ENCODE data around the gene ANGEL1. TPM values are rescaled to one million over a fixed set of nuclear protein-coding genes. Genes with fewer than 3 reads are reported as not detected.

The ANGEL1 gene
- total RNA-seq, 2 donors from 2014 or later, result 14.6 to 15.4 TPM

DNA sequence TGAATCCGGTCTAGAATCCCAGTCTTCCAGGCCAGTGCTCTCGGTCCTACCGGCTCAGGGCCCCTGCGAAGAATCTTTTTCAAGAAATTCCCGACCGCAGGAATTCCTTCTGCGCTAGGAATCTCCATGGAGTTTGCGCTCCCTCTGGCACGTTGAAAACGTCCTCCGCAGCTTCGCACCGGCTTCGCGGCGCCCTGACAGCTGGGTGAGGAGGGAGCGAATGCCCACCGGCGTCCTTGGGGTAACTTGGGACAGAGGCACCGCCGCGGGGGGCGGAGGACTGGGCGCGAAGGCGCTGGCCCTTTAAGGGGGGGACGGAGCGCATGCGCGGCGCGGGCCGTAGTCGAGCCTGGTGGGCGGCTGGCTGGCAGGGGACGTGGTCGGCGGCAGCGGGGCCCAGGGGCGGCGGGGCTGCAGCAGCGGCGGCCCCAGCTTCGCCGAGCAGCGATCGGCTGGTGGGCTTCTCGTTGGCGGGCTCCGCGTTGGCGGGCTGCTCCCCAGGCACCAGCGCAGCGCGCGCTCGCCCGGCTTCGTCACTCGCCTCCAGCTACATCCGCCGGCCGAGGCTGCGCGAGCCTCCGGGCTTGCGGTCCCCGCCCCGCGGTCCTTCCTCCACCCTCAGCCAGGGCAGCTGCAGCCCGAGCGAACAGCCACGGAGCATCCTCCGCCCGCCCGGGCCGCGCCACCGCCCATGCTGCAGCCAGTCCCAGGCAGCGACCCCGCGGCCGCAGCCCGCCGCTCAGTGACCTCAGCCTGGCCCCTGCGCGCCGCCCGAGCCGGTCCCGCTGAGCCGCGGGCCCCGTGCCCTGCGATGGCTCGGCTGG, 51.3 kb downstream of the ANGEL1 start, which contains the start of gene VASH1:
Gene VASH1 (plus strand): TSS at position 333 of the 824 bp plus-strand sequence. CDS start 1,354 bp downstream, outside the sequence.
- peak within 1 kb of the TSS; percentile 20 to 68 for H3K27ac Mint-ChIP-seq
- ATAC-seq, result peak; percentile 92
- peak; percentile 68 to 71 for DNase-seq (ENCODE audit: low spot score in 2 of 2)
- H3K9me3 Mint-ChIP-seq, result no peaks in the 10 kb centered on the region
- peaks cover 6% of the 10 kb centered on the region in 2 donors for H3K36me3 Mint-ChIP-seq

DNA sequence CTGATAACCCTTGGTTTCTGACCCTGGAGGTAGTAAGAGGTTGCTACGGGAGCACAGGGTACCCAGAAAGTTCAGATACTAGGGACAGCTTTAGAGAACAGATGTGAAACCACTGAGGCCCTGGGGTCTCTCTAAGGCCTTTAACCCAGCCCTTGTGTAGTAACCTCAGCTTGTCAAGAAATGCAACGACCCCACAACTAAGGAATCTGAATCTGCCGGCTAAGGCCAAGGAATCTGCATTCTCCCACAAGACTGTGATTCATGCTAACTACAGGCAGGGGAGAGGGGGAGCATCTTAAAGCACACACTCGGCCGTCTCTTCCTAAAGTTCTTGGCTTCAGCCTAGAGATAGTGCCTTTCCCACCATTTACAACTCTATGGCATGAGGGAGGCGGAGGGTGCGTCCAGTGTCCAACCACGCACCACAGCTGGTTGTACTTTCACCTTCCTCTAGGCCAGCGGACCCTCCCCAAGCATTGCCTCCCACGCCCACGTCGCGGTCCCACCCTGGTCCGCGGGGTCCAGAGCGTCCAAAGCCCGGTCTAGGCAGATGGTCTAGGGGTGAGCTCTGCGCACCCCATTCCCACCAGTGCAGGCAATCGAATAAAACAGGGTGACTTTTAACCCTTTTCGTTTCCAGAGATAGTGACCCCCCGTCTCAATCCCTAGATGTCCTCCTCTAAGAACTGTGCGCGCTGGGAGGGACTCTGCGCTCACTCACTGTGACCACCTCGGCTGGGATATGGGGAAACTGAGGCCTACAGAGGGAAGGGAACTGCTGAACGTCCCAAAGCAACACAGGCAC, 52.1 kb downstream of the ANGEL1 start:
- H3K36me3 Mint-ChIP-seq, result peaks cover 6% of the 10 kb centered on the region in 2 donors
- H3K27ac Mint-ChIP-seq, result no peak overlapping the region
- H3K9me3 Mint-ChIP-seq, result no peaks in the 10 kb centered on the region
- no peak for DNase-seq (ENCODE audit: low spot score in 2 of 2)
- no peak for ATAC-seq

DNA sequence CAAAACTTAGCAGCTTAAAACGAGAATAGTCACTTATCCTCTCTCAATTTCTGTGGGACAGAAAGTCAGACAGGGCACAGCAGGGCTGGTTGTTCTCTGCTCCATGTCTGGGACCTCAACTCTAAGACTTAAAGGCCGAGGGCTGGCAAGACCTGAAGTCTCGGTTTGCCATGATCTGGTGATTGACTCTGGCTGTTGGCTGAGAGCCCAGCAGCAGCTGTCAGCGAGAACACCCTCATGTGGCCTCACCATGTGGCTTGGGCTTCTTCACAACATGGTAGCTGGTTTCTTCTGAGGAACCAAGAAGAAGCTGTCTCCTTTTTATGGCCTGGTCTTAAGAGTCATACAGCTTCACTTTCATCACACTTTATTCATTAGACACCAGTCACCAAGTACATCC, 53.1 kb downstream of the ANGEL1 start:
- Mint-ChIP-seq H3K9me3 (no peaks in the 10 kb centered on the region), H3K27ac (no peak overlapping the region), H3K36me3 (peaks cover 6% of the 10 kb centered on the region in 2 donors)
- DNase-seq (ENCODE audit: low spot score in 2 of 2), result no peak
- no peak for ATAC-seq

DNA sequence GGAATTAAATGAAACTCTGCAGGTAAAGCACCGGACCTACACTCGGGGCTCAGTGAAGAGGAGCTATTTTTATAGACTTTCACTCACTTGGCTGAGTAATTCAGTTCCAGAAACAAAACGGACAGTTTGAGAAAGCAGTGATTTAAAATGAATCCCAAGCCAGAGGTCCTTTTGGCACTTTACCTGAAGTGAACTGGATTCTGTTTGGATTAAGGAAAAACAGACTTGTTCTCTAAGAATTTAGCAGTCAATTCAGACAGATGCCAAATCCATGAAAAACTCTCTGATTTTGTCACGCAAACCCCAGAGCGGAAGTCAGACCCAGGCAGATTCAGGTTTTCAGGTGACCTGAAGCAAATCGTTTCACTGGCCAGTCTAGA, 56.3 kb downstream of the ANGEL1 start:
- Mint-ChIP-seq H3K36me3 (no peaks in the 10 kb centered on the region), H3K27ac (no peak overlapping the region), H3K9me3 (no peaks in the 10 kb centered on the region)
- DNase-seq (ENCODE audit: low spot score in 2 of 2) (no peak), ATAC-seq (no peak)

DNA sequence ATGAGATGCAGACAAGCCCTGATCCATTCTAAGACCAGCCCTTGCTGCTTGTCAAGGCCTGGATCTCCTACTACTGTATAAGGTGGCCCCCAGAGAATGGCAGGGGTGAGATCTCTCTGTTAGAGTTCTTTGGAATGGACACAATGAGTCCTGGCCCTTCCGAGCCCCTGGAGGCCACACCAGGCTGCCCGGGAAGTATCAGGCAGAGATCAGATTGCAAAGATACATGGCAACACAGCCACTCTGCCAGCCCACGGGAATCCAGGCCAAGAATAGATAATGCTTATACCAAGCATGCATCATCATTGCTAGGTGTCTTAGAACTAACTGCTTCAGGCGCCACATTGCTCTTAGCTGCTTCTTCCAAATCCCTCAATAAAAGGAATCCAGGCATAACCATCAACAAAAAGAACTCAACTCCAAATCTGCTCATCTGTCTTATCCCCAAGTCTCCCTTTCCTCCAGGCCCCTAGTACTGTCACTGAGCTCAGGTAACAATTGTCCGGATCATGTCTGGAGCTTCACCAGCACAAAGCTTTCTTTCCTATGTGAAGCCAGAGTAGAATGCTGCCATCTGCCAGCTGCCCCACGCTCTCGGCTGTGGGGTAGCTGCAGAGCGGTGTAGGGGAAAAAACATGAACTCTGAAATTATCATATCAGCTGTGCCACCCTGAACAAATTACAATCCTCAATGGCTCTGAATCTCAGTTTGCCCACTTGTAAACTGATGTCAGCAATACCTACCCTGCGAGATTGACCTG, 56.9 kb downstream of the ANGEL1 start:
- Mint-ChIP-seq H3K27ac (no peak overlapping the region), H3K9me3 (no peaks in the 10 kb centered on the region), H3K36me3 (no peaks in the 10 kb centered on the region)
- ATAC-seq, result no peak
- no peak for DNase-seq (ENCODE audit: low spot score in 2 of 2)

DNA sequence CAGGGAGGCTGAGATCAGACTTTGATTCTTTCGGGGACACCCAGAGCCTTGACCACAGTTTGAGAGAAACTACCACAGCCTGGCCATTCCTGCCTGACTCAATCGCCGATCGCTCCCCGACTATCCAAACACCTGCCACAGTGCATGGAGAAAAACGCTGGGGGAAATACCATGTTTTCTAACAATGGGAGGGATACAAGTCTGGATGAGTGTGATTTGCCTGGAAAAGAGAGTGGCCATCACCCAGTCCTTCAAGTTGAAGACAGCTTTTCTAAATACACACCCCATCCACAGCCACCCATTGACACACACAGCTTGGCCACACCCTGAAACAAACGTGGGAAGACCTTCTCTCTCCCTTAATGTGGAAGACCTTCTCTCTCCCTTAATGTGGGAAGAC, 58.1 kb downstream of the ANGEL1 start:
- no peak for ATAC-seq
- Mint-ChIP-seq H3K9me3 (no peaks in the 10 kb centered on the region), H3K36me3 (no peaks in the 10 kb centered on the region), H3K27ac (no peak overlapping the region)
- no peak for DNase-seq (ENCODE audit: low spot score in 2 of 2)

DNA sequence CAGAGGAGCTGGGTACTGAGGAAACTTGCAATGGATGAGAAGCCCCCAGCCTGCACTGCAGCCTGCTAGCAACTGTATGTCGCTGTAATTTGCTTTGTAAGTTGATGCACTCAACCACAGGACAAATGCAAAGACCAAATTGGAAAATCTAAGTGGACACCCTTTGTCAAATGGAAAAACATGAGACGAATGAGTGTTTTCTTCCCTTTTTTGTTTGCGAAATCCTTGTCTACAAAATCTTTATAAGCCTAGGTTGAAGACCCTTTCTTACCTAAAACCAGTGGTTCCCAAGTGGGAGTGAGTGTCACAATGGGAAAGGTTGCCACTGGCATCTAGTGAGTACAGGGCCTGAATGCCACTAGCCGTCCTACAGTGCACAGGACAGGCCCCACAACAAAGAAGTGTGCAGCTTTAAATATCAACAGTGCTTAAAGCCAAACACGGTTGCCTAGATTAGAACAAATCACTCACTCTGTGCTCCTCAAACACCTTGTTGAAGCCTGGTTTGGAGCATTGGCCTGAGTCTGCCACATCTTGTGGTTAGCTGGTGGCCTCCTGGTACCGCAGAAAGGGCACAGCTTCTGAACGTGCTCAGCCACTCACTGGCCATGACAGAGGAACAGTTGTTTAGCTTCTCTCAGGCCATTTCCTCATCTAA, 59.0 kb downstream of the ANGEL1 start:
- DNase-seq (ENCODE audit: low spot score in 2 of 2), result no peak
- Mint-ChIP-seq H3K9me3 (no peaks in the 10 kb centered on the region), H3K36me3 (no peaks in the 10 kb centered on the region), H3K27ac (no peak overlapping the region)
- ATAC-seq, result no peak

DNA sequence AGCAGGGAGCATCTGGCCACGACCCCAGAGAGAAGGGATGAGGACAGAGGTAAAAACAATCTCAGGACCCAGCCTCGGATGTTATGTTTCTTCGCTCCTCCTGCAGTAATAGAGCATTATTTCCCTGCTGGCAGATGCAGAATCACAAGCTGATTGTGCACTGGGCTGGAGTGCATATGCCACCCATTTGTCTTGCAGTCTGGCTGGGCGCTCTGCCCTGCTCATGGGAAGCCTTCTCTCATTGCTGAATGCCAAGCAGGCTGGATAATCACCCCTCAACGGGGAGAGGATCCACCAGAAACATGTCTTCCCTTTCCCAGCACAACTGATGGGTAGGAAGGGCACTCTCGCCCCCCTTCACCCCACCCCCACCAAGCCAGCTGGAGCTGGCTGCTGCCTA, 59.9 kb downstream of the ANGEL1 start:
- Mint-ChIP-seq H3K9me3 (no peaks in the 10 kb centered on the region), H3K36me3 (no peaks in the 10 kb centered on the region), H3K27ac (no peak overlapping the region)
- no peak for DNase-seq (ENCODE audit: low spot score in 2 of 2)
- ATAC-seq, result no peak

DNA sequence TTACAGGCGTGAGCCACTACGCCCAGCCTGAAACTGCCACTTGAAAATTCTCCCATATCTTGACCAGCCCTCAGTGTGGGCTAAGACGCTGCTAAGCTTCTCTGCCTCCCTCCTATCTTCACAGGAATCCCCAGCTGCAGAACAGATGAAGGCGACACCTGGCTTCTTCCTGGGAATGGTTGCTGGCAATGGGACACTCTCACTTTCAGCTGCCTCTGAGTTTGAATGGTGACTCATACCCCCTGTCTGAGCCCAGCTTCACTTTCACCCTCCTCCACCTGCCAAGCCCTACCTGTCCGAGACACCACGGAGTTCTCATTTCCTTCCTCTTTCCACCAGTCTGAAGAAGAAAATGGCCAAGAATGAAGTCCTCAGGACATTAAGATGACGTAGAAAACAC, 69.7 kb downstream of the ANGEL1 start:
- peaks cover 14 to 15% of the 10 kb centered on the region in 2 donors for H3K36me3 Mint-ChIP-seq
- DNase-seq (ENCODE audit: low spot score in 2 of 2), result no peak
- ATAC-seq, result no peak
- H3K9me3 Mint-ChIP-seq, result peaks cover 6 to 13% of the 10 kb centered on the region in 2 donors
- no peak overlapping the region for H3K27ac Mint-ChIP-seq

DNA sequence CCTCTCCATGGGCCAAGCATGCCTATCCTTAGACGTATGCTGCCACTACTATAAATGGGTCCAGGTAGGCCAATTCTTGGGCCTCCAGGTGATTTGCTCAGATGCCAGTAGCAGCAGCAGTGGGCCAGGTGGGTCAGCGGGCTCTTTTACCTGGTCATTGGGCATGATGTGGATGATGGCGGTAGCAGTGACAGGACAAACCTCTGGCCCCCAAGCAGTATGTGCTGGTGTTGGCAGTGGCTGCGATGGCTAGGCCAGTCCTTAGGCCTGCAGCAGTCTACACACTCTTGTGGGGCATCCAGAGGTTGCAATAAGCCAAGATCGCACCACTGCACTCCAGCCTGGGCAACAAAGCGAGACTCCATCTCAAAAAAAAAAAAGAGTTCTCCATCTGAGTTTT, 70.5 kb downstream of the ANGEL1 start:
- Mint-ChIP-seq H3K27ac (no peak overlapping the region), H3K36me3 (peaks cover 14 to 15% of the 10 kb centered on the region in 2 donors), H3K9me3 (peaks cover 6 to 13% of the 10 kb centered on the region in 2 donors)
- ATAC-seq, result no peak
- DNase-seq (ENCODE audit: low spot score in 2 of 2), result no peak

DNA sequence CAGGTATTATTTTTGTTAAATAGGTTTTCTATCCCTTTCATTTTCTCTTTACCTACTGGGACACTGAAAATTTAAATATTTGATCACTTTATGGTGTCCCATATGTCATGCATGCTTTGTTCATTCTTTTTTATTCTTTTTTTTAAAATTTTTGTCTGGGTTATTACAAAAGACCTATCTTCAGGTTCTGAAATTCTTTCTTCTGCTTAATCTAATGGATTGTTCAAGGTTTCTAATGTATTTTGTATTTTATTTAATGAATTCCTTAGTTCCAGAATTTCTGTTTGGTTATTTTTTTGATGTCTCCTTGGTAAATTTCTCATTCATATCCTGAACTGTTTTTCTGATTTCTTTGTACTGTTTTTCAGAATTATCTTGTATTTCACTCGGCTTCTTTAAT, 71.6 kb downstream of the ANGEL1 start:
- ATAC-seq (no peak), DNase-seq (ENCODE audit: low spot score in 2 of 2) (no peak)
- H3K27ac Mint-ChIP-seq, result no peak overlapping the region
- peaks cover 6 to 13% of the 10 kb centered on the region in 2 donors for H3K9me3 Mint-ChIP-seq
- peaks cover 14 to 15% of the 10 kb centered on the region in 2 donors for H3K36me3 Mint-ChIP-seq

Other genes with a start within 250 kb of the ANGEL1 start
- gene VASH1, start 51.4 kb downstream of the ANGEL1 start, total RNA-seq, result 1 to 10 TPM; 1.8 to 6.5 TPM
- not detected for gene LRRC74A, start 13.5 kb upstream of the ANGEL1 start, total RNA-seq
- gene IRF2BPL, start 215.8 kb upstream of the ANGEL1 start, total RNA-seq, result 10 to 100 TPM; 26.6 to 85.4 TPM